ENCODE data around the gene TAF6L.
"Not testable (repeated sequence)": the region's sequence is repeated elsewhere in the genome, so short reads cannot be mapped to it uniquely, and the experiment has no call there.

The TAF6L gene

DNA sequence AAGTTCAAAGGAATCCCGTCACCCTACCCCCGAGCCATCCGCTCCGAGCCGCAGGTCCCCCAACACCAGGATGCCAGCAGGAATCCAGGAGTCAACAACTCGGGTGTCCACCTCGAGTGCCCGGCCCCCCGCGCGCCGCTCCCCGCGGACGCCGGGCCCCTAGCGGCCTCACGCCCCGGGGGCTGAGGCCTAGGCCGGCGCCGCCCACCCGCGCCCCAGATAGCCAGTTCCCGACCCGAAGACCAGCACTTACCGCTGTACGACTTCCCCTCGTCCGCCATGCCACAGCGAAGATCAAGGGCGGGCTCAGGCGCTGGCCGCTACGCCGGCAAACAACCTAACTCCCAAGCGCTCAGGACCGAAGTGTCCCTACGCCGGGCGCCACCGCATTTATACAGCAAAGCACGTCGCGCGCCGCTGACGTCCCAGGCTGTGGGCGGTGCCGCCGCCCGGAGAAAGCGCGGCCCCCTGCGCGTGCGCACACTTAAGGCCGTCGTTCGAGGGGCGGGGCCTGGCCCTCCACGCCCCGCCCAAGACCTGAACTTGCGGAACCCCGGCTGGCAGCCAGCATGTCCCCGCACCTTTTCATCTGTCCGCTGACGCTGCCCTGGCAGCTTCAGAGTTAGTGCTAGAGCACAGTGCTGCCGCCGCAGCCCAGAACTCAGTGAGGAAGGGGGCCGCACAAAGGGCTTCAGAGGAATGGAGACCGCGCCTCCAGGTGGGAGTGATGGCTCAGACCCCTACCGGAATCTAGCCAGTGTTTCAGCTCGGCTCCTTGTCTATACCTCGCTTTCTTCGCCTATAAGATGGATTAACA, 34.1 kb downstream of the TAF6L start, which contains the start of gene NXF1:
TSS of gene NXF1 (minus strand) at position 365 of the 817 bp plus-strand sequence. CDS start at position 281, 84 bp downstream.
- DNase-seq (ENCODE audit: low read depth in 3 of 3): peak; percentile 92 to 95 (median 93)

DNA sequence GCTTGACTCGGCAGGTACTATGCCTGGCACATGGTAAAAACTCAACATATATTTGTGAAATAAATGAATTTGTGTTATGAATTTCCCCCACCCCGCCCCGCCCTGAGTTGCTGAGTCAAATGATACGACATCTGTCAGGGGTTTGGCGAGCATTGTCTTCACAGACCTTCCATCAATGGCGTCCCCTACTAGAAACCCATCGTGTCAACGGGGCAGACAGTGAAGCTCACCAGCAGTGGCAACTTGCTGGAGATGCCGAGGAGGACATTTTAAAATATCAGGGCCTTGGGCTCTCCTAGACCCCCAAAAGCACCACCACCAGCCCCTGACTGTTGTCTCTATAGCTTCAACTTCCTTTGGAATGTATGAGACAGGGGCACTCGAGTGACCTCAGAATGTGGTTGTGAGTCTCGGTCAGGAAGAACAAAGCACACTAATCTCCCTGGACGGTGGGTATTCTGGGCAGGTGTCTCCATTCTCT, 34.8 kb downstream of the TAF6L start:
- DNase-seq (ENCODE audit: low read depth in 3 of 3): no peak

DNA sequence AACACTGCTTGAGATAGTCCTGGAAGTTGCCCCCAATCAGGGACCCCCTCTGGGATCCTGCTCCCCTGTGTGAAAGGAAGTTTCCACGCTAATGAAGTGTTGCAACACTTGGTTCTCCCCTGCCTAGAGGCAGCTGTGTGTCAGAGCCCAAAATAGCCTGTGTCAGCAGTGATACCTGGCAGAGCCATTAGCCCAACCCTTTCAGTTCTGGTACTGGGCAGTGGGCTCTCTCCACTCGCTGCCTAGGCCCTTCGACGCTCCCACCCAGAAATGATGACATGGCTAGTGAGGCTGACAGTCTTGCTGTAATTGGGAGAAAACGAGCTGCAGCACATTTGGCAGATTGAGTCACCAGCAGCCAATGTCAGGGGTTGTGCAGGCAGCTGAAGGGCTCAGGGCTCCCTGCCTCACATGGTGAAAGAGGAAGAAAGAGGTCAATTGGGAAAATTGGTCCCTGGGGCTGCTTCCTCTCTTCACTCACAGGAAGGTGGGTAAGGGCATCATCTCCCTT, 35.5 kb downstream of the TAF6L start:
- no peak for DNase-seq (ENCODE audit: low read depth in 3 of 3)

DNA sequence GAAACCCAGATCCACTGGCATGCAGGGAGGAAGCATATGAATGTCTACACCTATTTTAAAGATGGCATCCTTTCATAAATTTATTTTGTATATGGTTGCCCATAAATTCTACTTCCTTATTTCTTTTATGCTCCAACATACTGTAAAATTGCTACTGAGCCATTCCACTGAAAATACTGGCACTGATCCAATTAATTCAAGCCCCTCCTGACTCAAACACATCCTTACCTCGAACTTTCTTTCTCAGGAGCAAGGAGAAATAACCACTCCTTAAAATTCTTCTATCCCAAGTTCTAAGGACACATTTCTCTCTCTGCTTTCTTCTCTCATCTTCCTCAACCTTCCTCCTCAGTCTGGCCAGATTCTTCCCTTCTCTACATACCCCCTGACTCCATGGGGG, 39.6 kb downstream of the TAF6L start:
- no peak for DNase-seq (ENCODE audit: low read depth in 3 of 3)

DNA sequence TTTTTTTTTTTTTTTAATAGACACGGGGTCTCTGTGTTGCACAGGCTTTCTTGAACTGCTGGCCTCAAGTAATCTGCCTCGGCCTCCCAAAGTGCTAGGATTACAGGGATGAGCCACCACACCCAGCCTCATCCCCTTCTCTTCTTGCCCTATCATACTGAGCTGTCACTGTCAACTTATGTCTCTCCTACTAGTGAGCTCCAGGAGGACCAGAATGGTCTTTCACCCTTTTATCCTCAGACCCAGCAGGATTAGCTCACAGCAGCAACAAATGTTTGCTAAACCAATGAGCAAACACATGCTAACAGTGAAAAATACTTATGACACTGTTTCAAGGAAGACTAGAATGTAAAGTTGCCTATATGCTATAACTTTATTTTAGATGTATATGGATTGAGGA, 40.5 kb downstream of the TAF6L start:
- no peak for DNase-seq (ENCODE audit: low read depth in 3 of 3)

DNA sequence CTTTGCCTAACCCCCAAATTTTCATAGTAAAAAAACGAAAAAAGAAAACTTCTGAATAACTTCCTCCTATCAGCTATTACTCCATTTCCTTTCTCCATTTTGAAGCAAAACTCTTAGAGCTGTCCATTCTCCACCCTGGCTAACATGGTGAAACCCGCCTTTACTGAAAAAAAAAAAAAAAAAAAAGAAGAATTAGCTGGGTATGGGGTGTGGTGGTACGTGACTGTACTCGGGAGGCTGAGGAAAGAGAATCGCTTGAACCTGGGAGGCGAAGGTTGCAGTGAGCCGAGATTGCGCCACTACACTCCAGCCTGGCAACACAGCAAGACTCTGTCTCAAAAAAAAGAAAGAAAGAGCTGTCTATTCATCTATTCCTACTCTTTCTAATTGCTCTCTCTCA, 45.4 kb downstream of the TAF6L start:
- no peak for DNase-seq (ENCODE audit: low read depth in 3 of 3)

DNA sequence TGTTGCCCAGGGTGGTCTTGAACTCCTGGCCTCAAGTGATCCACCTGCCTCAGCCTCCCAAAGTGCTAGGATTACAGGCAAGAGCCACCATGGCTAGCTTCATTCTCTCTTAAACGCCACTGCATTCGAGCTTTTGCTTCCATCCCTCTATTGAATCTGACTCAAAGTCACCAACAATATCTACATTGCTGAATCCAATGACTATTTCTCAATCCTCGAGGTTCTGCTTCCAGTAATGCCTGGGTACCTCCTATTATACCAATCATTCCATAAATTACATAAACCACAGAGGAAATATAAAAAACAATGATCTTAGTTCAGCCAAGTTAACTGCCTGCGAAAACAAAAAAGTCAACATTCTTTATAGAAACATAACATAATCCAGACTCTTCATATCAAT, 45.9 kb downstream of the TAF6L start:
- DNase-seq (ENCODE audit: low read depth in 3 of 3): no peak

DNA sequence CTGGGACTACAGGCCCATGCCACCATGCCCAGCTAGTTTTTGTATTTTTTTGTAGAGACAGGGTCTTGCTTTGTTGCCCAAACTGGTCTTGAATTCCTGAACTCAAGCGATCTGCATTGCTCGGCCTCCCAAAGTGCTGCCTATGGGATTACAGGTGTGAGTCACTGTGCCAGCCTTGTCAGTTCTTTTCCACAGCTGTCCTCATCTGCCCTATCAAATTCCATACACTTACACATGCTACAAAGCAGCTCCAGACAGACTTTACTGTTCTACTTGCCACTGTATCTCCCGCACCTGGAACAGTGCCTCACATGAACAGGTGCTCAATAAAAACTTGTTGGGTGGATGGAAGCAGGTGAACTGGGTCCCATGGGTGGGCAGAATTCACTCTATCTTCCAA, 52.5 kb downstream of the TAF6L start:
- no peak for DNase-seq (ENCODE audit: low read depth in 3 of 3)

DNA sequence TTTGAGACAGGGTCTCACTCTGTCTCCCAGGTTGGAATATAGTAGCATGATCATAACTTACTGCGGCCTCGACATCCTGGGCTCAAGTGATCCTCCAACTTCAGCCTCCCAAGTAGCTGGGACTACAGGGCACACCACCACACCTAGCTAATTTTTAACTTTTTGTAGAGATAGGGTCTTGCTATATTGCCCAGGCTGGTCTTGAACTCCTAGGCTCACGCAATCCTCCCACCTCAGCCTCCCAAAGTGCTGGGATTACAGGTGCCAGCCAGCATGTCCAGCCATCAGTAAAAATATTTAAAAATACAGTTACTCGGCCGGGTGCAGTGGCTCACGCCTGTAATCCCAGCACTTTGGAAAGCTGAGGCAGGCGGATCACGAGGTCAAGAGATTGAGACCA, 56.9 kb downstream of the TAF6L start:
- DNase-seq (ENCODE audit: low read depth in 3 of 3): not testable (repeated sequence)

DNA sequence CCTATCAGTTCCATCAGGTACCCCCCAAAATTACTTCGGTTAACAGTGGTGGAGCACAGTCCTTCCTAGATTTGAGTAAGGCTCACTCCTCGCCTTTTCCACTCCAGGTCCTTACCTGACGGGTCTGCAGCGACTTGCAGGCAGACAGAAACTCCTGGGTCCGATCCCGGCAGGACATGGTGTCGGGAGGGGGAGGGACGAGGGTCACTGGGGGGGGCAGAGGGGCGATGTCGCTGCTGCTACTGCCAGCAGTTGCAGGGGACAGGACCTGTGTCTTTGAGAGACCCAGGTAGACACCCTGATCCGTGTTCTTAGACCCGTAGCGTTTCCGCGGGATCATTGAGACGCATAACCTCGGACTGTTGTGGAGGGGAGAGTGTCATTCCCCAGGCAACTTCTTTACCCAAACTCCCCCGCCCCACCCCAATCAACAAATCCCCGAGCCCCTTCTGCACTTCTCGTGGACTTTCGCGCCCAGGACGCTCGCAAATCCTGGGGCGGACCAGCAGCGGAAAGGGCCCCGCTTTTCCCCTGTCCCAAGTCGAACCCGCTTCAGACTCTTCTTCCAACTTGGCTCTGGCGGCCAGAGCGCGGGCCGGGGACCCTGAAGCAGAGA, 59.8 kb downstream of the TAF6L start:
- DNase-seq (ENCODE audit: low read depth in 3 of 3): no peak

DNA sequence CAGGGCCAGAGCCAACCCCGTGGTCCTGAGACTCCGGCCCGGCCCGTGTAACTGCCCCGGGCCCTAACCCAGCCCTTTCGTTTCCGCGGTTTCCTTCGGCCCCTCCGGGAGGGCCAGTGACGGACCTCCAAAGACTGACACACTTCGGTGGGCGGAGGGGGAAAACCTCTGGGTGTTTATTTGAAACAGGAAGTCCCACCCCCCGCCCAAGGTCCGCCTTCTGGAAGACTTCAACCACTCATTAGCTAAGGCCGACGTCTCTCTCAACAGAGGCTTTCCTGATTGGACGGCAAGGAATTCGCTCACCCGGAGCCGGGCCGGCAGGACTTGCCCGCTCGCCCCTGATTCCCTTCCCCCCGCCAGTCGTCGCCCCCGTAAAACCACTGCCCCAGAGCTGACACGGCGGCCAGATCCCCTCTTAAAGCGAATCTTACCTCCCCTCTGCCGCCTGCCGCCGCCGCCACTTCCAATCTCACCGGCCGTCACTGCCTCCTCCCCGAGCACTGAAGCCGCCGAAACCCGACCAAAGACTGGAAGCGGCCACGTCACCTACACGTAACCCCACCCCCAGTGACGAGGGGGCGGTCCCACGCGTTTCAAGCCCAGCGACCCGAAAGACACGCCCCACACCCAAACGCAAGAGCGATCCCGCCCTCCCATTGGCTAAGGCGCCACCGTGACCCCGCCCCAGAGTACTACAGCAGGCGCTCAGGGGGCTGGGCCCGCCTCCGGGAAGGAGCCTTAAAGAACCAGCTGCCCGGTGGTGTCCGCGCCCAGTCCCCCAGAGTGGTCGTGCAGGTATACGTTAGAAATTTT, 60.5 kb downstream of the TAF6L start, which contains the start of gene STX5:
TSS of gene STX5 (minus strand) at position 532 of the 816 bp plus-strand sequence. CDS start 808 bp downstream, outside the sequence.
- DNase-seq (ENCODE audit: low read depth in 3 of 3): peak; percentile 99

DNA sequence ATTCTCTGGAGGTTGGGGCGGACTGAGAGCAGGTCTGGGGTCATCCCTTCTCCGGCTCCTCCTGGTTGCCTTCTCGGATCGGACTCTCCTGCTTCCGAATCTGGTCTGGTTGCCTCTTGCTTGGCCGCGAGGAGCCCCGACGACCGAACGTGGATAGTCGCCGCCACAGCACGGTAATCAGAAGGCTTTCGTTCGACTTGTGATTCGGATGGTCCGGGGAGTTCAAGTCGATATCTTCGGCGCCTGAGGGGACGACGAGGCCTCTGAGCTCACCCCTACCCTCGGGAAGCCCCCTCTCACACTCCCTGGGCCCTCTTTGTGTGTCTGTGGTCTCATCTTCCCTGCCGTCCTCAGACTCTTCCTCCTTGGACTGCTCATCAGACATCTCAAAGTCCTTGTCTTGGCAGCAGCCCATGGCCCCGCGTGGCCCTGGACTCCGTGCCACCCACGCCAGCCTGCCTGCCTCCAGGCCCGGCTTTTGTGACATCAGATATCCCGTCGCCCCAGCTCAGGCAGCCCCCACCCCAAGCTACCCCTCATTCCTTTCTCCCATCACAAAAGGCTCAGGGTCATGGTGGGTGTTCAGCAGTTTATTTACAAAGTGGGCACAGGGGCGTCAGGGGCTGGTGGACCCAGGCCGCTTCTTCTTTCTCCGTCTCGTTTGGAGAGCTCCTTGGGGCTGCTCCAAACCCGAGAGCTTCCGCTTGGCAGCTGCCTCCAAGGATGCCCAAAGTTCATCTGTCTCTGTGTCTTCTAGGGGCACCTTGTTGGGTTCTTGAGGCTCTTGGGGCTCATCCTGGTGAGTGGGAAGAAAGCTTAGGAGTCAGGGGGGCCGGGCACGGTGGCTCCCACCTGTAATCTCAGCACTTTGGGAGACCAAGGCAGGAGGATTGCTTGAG, 61.4 kb downstream of the TAF6L start, which contains the start of gene TEX54:
TSS of gene TEX54 (minus strand) at position 506 of the 899 bp plus-strand sequence.
- DNase-seq (ENCODE audit: low read depth in 3 of 3): no peak

DNA sequence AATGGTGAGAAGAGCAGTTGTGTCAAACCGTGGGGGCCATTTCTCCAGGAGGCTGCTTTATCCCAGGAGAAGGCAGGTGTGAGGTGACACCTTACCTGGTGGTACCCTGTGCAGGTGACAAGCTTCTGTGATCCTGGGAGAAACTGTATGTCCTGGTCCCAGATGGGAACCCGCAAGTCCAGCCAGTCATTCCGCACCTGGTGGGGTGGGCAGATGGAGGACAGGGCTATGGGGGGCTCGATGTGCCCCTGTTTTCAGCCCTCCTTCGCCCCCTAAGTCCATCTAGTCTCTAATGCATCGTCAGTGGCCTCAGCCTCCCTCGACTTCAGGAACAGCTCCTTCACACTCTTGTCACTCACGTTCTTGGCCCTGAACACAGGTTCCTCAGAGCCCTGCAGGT, 64.1 kb downstream of the TAF6L start:
- DNase-seq (ENCODE audit: low read depth in 3 of 3): no peak
